ENCODE measurements around the gene LUZP2. TPM values are rescaled to one million over a fixed set of nuclear protein-coding genes. Genes with fewer than 3 reads are reported as not detected.

The LUZP2 gene
- total RNA-seq, 1 donor from 2014 or later: not detected

DNA sequence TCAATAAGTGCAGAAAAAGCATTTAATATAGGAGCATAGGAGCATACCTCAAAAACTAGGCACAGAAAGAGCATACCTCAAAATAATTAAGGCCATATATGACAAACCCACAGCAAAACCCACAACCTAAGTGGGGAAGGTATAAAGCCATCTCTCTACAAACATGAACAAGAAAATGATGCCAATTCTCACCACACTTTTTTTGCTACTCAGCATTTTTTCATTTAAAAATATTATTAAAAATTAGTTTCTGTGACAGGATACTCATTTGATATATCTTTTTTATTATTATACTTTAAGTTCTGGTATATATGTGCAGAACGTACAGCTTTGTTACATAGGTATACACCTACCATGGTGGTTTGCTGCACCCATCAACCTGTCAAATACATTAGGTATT lies 352.0 kb downstream of the LUZP2 start:
- TF ChIP-seq, protein P1, sequence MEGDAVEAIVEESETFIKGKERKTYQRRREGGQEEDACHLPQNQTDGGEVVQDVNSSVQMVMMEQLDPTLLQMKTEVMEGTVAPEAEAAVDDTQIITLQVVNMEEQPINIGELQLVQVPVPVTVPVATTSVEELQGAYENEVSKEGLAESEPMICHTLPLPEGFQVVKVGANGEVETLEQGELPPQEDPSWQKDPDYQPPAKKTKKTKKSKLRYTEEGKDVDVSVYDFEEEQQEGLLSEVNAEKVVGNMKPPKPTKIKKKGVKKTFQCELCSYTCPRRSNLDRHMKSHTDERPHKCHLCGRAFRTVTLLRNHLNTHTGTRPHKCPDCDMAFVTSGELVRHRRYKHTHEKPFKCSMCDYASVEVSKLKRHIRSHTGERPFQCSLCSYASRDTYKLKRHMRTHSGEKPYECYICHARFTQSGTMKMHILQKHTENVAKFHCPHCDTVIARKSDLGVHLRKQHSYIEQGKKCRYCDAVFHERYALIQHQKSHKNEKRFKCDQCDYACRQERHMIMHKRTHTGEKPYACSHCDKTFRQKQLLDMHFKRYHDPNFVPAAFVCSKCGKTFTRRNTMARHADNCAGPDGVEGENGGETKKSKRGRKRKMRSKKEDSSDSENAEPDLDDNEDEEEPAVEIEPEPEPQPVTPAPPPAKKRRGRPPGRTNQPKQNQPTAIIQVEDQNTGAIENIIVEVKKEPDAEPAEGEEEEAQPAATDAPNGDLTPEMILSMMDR (IDR thresholded peaks at IDR 0.05): no peak
- intact Hi-C loops (cut with DNase I): no loop called here
- no peak overlapping the region for H3K27ac ChIP-seq

DNA sequence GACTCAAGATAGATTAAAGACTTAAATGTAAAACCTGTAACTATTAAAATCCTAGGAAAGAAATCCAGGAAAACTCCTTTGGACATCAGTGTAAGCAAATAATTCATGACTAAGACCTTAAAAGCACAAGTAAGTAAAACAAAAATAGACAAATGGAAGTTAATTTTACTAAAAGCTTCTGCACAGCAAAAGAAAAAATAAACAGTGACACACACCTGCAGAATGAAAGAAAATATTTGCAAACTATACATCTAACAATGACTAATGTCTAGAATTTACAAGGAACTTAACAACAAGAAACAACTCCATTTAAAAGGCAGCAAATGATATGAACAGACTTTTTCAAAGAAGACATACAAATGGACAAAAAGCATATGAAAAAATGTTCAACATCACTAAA lies 359.1 kb downstream of the LUZP2 start:
- H3K27me3 ChIP-seq (ENCODE audit: low read depth): no peaks in the 10 kb centered on the region
- H3K9me3 ChIP-seq: peaks cover 4% of the 10 kb centered on the region
- H3K36me3 ChIP-seq: no peaks in the 10 kb centered on the region
- ATAC-seq (no peak), DNase-seq (no peak)
- H3K4me1 ChIP-seq: no peaks in the 10 kb centered on the region
- TF ChIP-seq, protein P1 (IDR thresholded peaks at IDR 0.05): no peak
- H3K27ac ChIP-seq: no peak overlapping the region
- intact Hi-C loops (cut with DNase I): no loop called here
- H3K4me3 ChIP-seq: no peak overlapping the region

More for the DNA sequence above, 352.0 kb downstream of the LUZP2 start:
- H3K4me1 ChIP-seq: no peaks in the 10 kb centered on the region
- no peak for DNase-seq
- H3K4me3 ChIP-seq: no peak overlapping the region
- ATAC-seq: no peak
- no peaks in the 10 kb centered on the region for H3K36me3 ChIP-seq
- H3K27me3 ChIP-seq (ENCODE audit: low read depth): no peaks in the 10 kb centered on the region
- peaks cover 3% of the 10 kb centered on the region for H3K9me3 ChIP-seq

GRCh38 chr11:24859801-24860300 lies 363.0 kb downstream of the LUZP2 start:
- no peaks in the 10 kb centered on the region for H3K4me1 ChIP-seq
- DNase-seq: no peak
- H3K4me3 ChIP-seq: no peak overlapping the region
- TF ChIP-seq, protein P1 (IDR thresholded peaks at IDR 0.05): no peak
- no peaks in the 10 kb centered on the region for H3K27me3 ChIP-seq (ENCODE audit: low read depth)
- ATAC-seq: no peak
- intact Hi-C loops (cut with DNase I): no loop called here
- H3K27ac ChIP-seq: no peak overlapping the region
- no peaks in the 10 kb centered on the region for H3K36me3 ChIP-seq
- H3K9me3 ChIP-seq: peaks cover 17% of the 10 kb centered on the region

DNA sequence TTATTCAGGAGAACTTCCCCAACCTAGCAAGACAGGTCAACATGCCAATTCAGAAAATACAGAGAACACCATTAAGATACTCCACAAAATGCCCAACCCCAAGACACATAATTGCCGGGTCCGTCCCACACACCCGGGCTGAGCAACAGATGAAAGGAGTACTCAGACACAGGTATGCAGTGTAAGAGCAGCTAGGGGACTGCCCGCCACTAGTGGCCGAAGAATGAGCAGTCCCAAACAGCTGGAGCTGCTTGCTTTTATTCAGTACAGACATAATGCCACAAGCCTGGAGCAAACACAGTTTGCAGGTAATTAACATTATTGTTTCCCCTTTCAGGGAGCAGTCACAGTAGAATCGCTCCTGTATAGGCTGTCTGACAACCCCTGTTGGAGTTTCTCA lies 364.6 kb downstream of the LUZP2 start:
- DNase-seq (no peak), ATAC-seq (no peak)
- TF ChIP-seq, protein P1 (IDR thresholded peaks at IDR 0.05): no peak
- no peaks in the 10 kb centered on the region for H3K4me1 ChIP-seq
- peaks cover 17% of the 10 kb centered on the region for H3K9me3 ChIP-seq
- intact Hi-C loops (cut with DNase I): no loop called here
- H3K27me3 ChIP-seq (ENCODE audit: low read depth): no peaks in the 10 kb centered on the region
- H3K36me3 ChIP-seq: no peaks in the 10 kb centered on the region
- H3K4me3 ChIP-seq: no peak overlapping the region
- H3K27ac ChIP-seq: no peak overlapping the region

DNA sequence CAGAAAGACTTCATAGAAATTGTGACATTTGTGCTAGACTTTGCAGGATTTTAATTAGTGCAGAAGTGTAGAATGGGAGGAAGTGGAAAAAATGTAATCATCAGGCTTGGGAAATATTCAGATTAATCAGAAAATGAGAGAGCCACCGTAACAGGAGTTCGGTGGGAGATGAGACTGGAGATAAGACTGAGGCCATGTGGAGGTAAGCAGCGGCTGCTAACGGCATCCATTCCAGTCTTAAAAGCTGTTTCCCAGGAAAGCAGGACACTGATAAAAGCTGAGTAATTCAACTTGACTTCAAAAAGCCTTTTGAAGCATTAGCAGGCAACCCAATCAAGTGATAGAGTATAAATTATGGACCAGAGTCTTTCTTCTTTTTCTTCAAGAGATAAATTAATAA lies 369.9 kb downstream of the LUZP2 start:
- TF ChIP-seq, protein P1 (IDR thresholded peaks at IDR 0.05): no peak
- intact Hi-C loops (cut with DNase I): no loop called here
- H3K27me3 ChIP-seq (ENCODE audit: low read depth): no peaks in the 10 kb centered on the region
- ATAC-seq: no peak
- no peak overlapping the region for H3K4me3 ChIP-seq
- no peaks in the 10 kb centered on the region for H3K4me1 ChIP-seq
- H3K9me3 ChIP-seq: peaks cover 5% of the 10 kb centered on the region
- H3K36me3 ChIP-seq: no peaks in the 10 kb centered on the region
- DNase-seq: no peak
- H3K27ac ChIP-seq: no peak overlapping the region

DNA sequence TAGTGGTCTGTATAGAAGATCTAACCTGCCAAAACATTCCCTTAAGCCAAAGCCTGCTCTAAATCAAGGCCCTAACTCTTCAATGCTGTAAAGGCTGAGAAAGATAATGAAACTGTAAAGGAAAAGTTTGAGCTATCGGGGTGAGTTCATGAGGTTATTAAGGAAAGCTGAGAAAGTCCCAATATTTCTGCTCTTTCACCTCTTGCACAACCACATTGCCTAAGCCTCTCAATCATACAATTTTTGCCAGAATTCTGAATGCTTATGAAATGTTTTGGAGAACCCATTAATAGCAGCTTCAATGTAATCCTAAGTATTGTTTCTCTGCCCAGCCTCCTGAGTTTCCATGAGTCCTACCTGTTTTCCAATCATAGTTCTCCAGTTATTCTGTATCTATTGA lies 373.2 kb downstream of the LUZP2 start:
- TF ChIP-seq, protein P1 (IDR thresholded peaks at IDR 0.05): no peak
- H3K36me3 ChIP-seq: no peaks in the 10 kb centered on the region
- H3K4me1 ChIP-seq: no peaks in the 10 kb centered on the region
- ATAC-seq: no peak
- DNase-seq: no peak
- H3K4me3 ChIP-seq: no peak overlapping the region
- no peaks in the 10 kb centered on the region for H3K27me3 ChIP-seq (ENCODE audit: low read depth)
- no peaks in the 10 kb centered on the region for H3K9me3 ChIP-seq
- intact Hi-C loops (cut with DNase I): no loop called here
- no peak overlapping the region for H3K27ac ChIP-seq

All from lower lobe of right lung (tissue), 2 donors.